Breast epithelium (tissue), 3 donors: ENCODE data around the gene STRN3.

ENCODE experiments used
- CTCF ChIP-seq, 3 donors: fragments of 450-650 bp; IDR thresholded peaks; one replicate each; pipeline ENCODE4 v1.5.1; 2016 to 2017; ENCODE audit warnings: antibody characterized with exemption in 3 of 3, mild to moderate bottlenecking in 3 of 3, moderate library complexity in 3 of 3
- POLR2A ChIP-seq: fragments of 450-650 bp; IDR thresholded peaks from one replicate; pipeline ENCODE4 v1.6.1; 2016; ENCODE audit warnings: antibody characterized with exemption, mild to moderate bottlenecking, moderate library complexity

GRCh38 chr14:30873308-30874119 lies 152.7 kb downstream of the STRN3 start:
- TF ChIP-seq CTCF (IDR thresholded peaks at IDR 0.05) (no peak), POLR2A (no peak)
